ENCODE results near the gene PSMD8. TPM values are rescaled to one million over a fixed set of nuclear protein-coding genes. Genes with fewer than 3 reads are reported as not detected.

Gene PSMD8
- total and polyA plus RNA-seq, 2 of the 8 experiments (the other 6 are each of a cell fraction or from before 2014, with no cell fraction given): 170 to 486 TPM

DNA sequence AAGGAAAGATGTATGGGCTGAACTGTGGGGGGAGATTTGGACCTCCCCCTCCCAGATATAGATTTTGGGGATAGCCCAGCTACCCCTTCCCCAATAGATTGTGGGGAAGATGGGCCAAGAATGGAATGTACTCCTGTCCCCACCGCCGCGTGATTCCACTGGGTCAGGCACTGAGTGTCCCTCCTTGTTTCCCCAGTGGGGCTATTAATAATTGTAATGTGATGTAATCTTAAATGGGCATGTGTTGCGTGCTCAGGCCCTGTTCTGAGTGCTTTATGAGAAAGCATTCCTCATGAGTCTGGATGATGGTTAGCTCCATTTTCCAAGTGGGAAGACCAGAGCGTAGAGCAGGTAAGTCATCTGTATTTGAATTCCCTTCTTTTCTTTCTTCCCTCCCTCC, 1.4 kb downstream of the PSMD8 start:
- Histone ChIP-seq H2BK5ac (ENCODE audit: low read depth, low read length) (no peak overlapping the region), H2BK12ac (ENCODE audit: low read depth, low read length) (no peak overlapping the region), H4K8ac (ENCODE audit: extremely low read depth, insufficient read depth, low read length) (no peak overlapping the region), H3K14ac (ENCODE audit: insufficient read length) (no peak overlapping the region), H2AFZ (ENCODE audit: low read length) (no peak overlapping the region), H3K4ac (replicated peaks; ENCODE audit: insufficient read length, low read depth, low read length) (no peak overlapping the region), H3K36me3 (ENCODE audit: control insufficient read depth in 2 of 4, insufficient read depth in 4 of 4, low read length in 3 of 4) (peaks cover under 1 to 6% (median 3%) of the 10 kb centered on the region in 4 experiments; a peak in 6 of 8 replicates), H3K9ac (replicated peaks in 1 of 4; ENCODE audit: extremely low read depth in 1 of 4, low read depth in 3 of 4, low read length in 3 of 4) (peak overlapping the region in 1 of 4 experiments; percentile 97; a peak in 1 of 7 replicates), H3K79me2 (ENCODE audit: control insufficient read depth in 1 of 2, insufficient read depth in 2 of 2, low read length in 2 of 2) (peaks cover 0 to 22% of the 10 kb centered on the region in 2 experiments; a peak in 2 of 4 replicates), H3K27me3 (replicated peaks in 1 of 4; ENCODE audit: control insufficient read depth in 3 of 4, extremely low read depth in 1 of 4, insufficient read depth in 3 of 4, low read length in 3 of 4) (no peaks in the 10 kb centered on the region), H3K4me1 (replicated peaks in 1 of 4; ENCODE audit: control insufficient read depth in 3 of 4, insufficient read depth in 4 of 4, low read length in 3 of 4) (peaks cover 0 to 6% (median 3%) of the 10 kb centered on the region in 4 experiments; a peak in 3 of 7 replicates), H4K91ac (replicated peaks; ENCODE audit: insufficient read length, low read length) (no peak overlapping the region), H3K23me2 (ENCODE audit: low read depth, low read length) (peaks cover 7% of the 10 kb centered on the region; the same call in 1 of the 2 replicates), H3K9me3 (ENCODE audit: insufficient read depth in 2 of 2, low read depth in 1 of 2, low read length in 1 of 2) (no peaks in the 10 kb centered on the region), H4K20me1 (replicated peaks in 1 of 2; ENCODE audit: control insufficient read depth in 1 of 2, insufficient read depth in 2 of 2, low read length in 2 of 2) (peaks cover 2 to 3% of the 10 kb centered on the region in 2 experiments), H3K4me3 (ENCODE audit: extremely low read depth in 1 of 4, insufficient read depth in 2 of 4, low read depth in 3 of 4, low read length in 4 of 4) (peak overlapping the region; percentile 85 to 96 (median 90); a peak in 6 of 8 replicates), H3K23ac (ENCODE audit: insufficient read length) (no peak overlapping the region), H2BK15ac (ENCODE audit: low read length) (no peak overlapping the region), H4K5ac (ENCODE audit: insufficient read length, low read depth, low read length) (no peak overlapping the region), H2BK120ac (replicated peaks; ENCODE audit: low read depth, low read length) (no peak overlapping the region), H2AK5ac (ENCODE audit: low read depth, low read length) (no peak overlapping the region), H3K79me1 (ENCODE audit: low read depth, low read length) (peaks cover 14% of the 10 kb centered on the region), H2BK20ac (ENCODE audit: low read length) (no peak overlapping the region), H3K4me2 (ENCODE audit: insufficient read depth in 1 of 2, low read depth in 2 of 2, low read length in 2 of 2) (peak overlapping the region; percentile 73 to 100), H3K56ac (replicated peaks; ENCODE audit: insufficient read length, low read depth, low read length) (no peak overlapping the region), H3K27ac (ENCODE audit: low read depth, low read length) (no peak overlapping the region), H3K18ac (ENCODE audit: extremely low read depth, low read length) (no peak overlapping the region)
- POLR2A ChIA-PET (ENCODE audit: partially characterized antibody): interaction anchor here (0.9 to 3.8 kb wide), 7 partner anchors 8 to 131 kb away, joined by 3 to 35 read pairs (median 6); partner anchors contain the start of genes GGN, SPINT2 and SPRED3
- WGBS, 2 experiments (ENCODE audit: extremely low coverage in 1 of 2, insufficient coverage in 1 of 2, insufficient read length in 1 of 2, insufficient replicate concordance in 2 of 2, low coverage in 1 of 2, low lambda C conversion rate in 2 of 2, missing lambda C conversion rate in 1 of 2): 88% methylated on average over 5 of the region's 5 CpGs; no CpG with 5 or more reads in 1 of the 2 experiments
- CTCF ChIA-PET (ENCODE audit: partially characterized antibody): interaction anchor here (0.6 to 5.7 kb wide), 7 partner anchors 9 to 522 kb away, joined by 3 to 37 read pairs (median 5); partner anchors contain the start of genes CATSPERG, FAM98C and KCNK6
- DNase-seq (ENCODE audit: low read depth in 1 of 2, low spot score in 2 of 2): no peak
- no peak for FAIRE-seq
- TF ChIP-seq, protein P1, sequence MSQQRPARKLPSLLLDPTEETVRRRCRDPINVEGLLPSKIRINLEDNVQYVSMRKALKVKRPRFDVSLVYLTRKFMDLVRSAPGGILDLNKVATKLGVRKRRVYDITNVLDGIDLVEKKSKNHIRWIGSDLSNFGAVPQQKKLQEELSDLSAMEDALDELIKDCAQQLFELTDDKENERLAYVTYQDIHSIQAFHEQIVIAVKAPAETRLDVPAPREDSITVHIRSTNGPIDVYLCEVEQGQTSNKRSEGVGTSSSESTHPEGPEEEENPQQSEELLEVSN (IDR thresholded peaks at IDR 0.05): no peak
- TF ChIP-seq SIX5 (IDR thresholded peaks at IDR 0.05; ENCODE audit: low read depth, low read length) (no peak), HDAC2 (IDR thresholded peaks at IDR 0.05; ENCODE audit: borderline replicate concordance in 1 of 2, low read depth in 2 of 2, low read length in 2 of 2) (no peak), CBX8 (IDR thresholded peaks at IDR 0.05; ENCODE audit: borderline replicate concordance, low read depth, low read length) (no peak), CHD1 (IDR thresholded peaks at IDR 0.05; ENCODE audit: low read depth, low read length) (no peak), EP300 (IDR thresholded peaks at IDR 0.05; ENCODE audit: borderline replicate concordance in 1 of 2, low read depth in 2 of 2, low read length in 2 of 2) (no peak), SAP30 (IDR thresholded peaks at IDR 0.05; ENCODE audit: insufficient read depth, insufficient replicate concordance, low read length) (no peak), CHD2 (IDR thresholded peaks at IDR 0.05; ENCODE audit: low read length) (no peak), ASH2L (IDR thresholded peaks at IDR 0.05; ENCODE audit: low read length) (no peak), HDAC6 (IDR thresholded peaks at IDR 0.05; ENCODE audit: low read depth, low read length) (no peak)
- TF ChIP-seq, protein P2, sequence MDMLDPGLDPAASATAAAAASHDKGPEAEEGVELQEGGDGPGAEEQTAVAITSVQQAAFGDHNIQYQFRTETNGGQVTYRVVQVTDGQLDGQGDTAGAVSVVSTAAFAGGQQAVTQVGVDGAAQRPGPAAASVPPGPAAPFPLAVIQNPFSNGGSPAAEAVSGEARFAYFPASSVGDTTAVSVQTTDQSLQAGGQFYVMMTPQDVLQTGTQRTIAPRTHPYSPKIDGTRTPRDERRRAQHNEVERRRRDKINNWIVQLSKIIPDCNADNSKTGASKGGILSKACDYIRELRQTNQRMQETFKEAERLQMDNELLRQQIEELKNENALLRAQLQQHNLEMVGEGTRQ (IDR thresholded peaks at IDR 0.05; ENCODE audit: low read length): no peak

Measured in H1 (cell line).